GM23248 (cell line): ENCODE results near the gene NCOA6. TPM values are rescaled to one million over a fixed set of nuclear protein-coding genes. Genes with fewer than 3 reads are reported as not detected.
A peak's percentile ranks its signal among the peaks of the same experiment; 100 is the strongest.

Source experiments
- DNase-seq: peaks from one replicate; pipeline ENCODE4 v3.0.0-alpha.2; 2015
- H2AFZ ChIP-seq: fragments of 200-600 bp; sonication (generic); 2 replicates; pipeline ENCODE4 v1.6.1; 2016; ENCODE audit warnings: antibody characterized with exemption
- H3F3A ChIP-seq: fragments of 200-600 bp; sonication (generic); 2 replicates; pipeline ENCODE4 v1.6.1; 2016; ENCODE audit warnings: mild to moderate bottlenecking, antibody characterized with exemption, mixed run types; ENCODE audit not compliant: insufficient read depth
- H3K27ac ChIP-seq: fragments of 200-600 bp; sonication (generic); 2 replicates; pipeline ENCODE4 v1.5.1; 2016; ENCODE audit warnings: mild to moderate bottlenecking
- H3K27me3 ChIP-seq: fragments of 200-600 bp; sonication (generic); replicated peaks from 2 replicates; pipeline ENCODE4 v1.6.1; 2016; ENCODE audit warnings: mild to moderate bottlenecking; ENCODE audit not compliant: insufficient read depth
- H3K36me3 ChIP-seq: fragments of 200-600 bp; sonication (generic); 2 replicates; pipeline ENCODE4 v1.6.1; 2016; ENCODE audit warnings: low read depth, mild to moderate bottlenecking
- H3K4me1 ChIP-seq: fragments of 200-600 bp; sonication (generic); 2 replicates; pipeline ENCODE4 v1.6.1; 2016; ENCODE audit warnings: mild to moderate bottlenecking; ENCODE audit not compliant: insufficient read depth
- H3K4me2 ChIP-seq: fragments of 200-600 bp; sonication (generic); one replicate; pipeline ENCODE4 v1.6.1; 2016; ENCODE audit warnings: mild to moderate bottlenecking; ENCODE audit not compliant: unreplicated experiment
- H3K4me3 ChIP-seq: fragments of 200-600 bp; sonication (generic); 2 replicates; pipeline ENCODE4 v1.5.1; 2016; ENCODE audit warnings: mild to moderate bottlenecking
- H3K79me2 ChIP-seq: fragments of 200-600 bp; sonication (generic); 2 replicates; pipeline ENCODE4 v1.6.1; 2016; ENCODE audit warnings: mild to moderate bottlenecking; ENCODE audit not compliant: insufficient read depth
- H3K9ac ChIP-seq: fragments of 200-600 bp; sonication (generic); 2 replicates; pipeline ENCODE4 v1.6.1; 2016; ENCODE audit warnings: mild to moderate bottlenecking
- H3K9me2 ChIP-seq: fragments of 200-600 bp; sonication (generic); 2 replicates; pipeline ENCODE4 v1.6.1; 2016; ENCODE audit warnings: mixed run types, mild to moderate bottlenecking, moderate library complexity; ENCODE audit not compliant: insufficient read depth
- H3K9me3 ChIP-seq: fragments of 200-600 bp; sonication (generic); one replicate; pipeline ENCODE4 v1.6.1; 2017; ENCODE audit warnings: low read depth
- H4K20me1 ChIP-seq: fragments of 200-600 bp; sonication (generic); 2 replicates; pipeline ENCODE4 v1.6.0; 2016; ENCODE audit not compliant: insufficient read depth
- EZH2 ChIP-seq: fragments of 200-600 bp; sonication (generic); IDR thresholded peaks from 2 replicates; pipeline ENCODE4 v1.6.1; 2018; ENCODE audit warnings: antibody characterized with exemption, mild to moderate bottlenecking; ENCODE audit not compliant: insufficient read depth, poor library complexity, severe bottlenecking
- EZH2phosphoT487 ChIP-seq: fragments of 200-600 bp; sonication (generic); IDR thresholded peaks from 2 replicates; pipeline ENCODE4 v1.6.1; 2018; ENCODE audit warnings: antibody characterized with exemption, moderate library complexity, mild to moderate bottlenecking, low read depth; ENCODE audit not compliant: insufficient read depth
- WGBS, 2 experiments: methylation state at CpG; one replicate each; pipeline ENCODE4 v1.1.6; 2015 to 2017; ENCODE audit warnings: low lambda C conversion rate in 2 of 2, low coverage in 1 of 2; ENCODE audit errors: missing lambda C conversion rate in 2 of 2; 5-methylcytosine and 5-hydroxymethylcytosine counted together
- in situ Hi-C: fragments of 300-500 bp; cut with MboI; formaldehyde crosslinking; loops from 2 replicates; pipeline ENCODE4 v1.15.0; 2020
- polyA plus RNA-seq: library from polyadenylated mRNA; unstranded; fragments of >200 nt; fragmentation: Nextera tagmentation; extraction: Ambion mirVana; gene quantifications from 2 replicates; pipeline ENCODE4 v1.2.1, GENCODE V29; 2016
- total RNA-seq: library from RNA; depleted of rRNA; stranded (reverse); fragments of >200 nt; shearing (Covaris generic); gene quantifications from 2 replicates; pipeline ENCODE4 v1.2.3, GENCODE V29; 2014

NCOA6 gene
- total and polyA plus RNA-seq, 2 experiments from 2014 or later = 6.6 to 12.6 TPM

- H3K4me3 ChIP-seq = peak overlapping the region; percentile 84
- H2AFZ ChIP-seq = peak overlapping the region; percentile 91
- in situ Hi-C loops = no loop called here
- no peaks in the 10 kb centered on the region for H3K27me3 ChIP-seq
- H3F3A ChIP-seq = peaks cover 9% of the 10 kb centered on the region
- H4K20me1 ChIP-seq = no peaks in the 10 kb centered on the region
- H3K4me1 ChIP-seq = peaks cover 13% of the 10 kb centered on the region
- no peaks in the 10 kb centered on the region for H3K9me3 ChIP-seq
- H3K4me2 ChIP-seq = peak overlapping the region; percentile 88
- peak; percentile 32 for DNase-seq
- no peaks in the 10 kb centered on the region for H3K9me2 ChIP-seq
- WGBS, 2 experiments = 7 to 10% methylated on average over 10 of the region's 10 CpGs
- H3K79me2 ChIP-seq = peaks cover 1% of the 10 kb centered on the region
- H3K27ac ChIP-seq = no peak overlapping the region
- TF ChIP-seq EZH2phosphoT487 (no peak), EZH2 (no peak)
- no peaks in the 10 kb centered on the region for H3K36me3 ChIP-seq
- H3K9ac ChIP-seq = peak overlapping the region; percentile 67
Measured at GRCh38 chr20:34871966-34872621, 46.6 kb upstream of the NCOA6 start.

GRCh38 chr20:34871320-34871926 lies 46.0 kb upstream of the NCOA6 start:
- H3K4me1 ChIP-seq = peaks cover 13% of the 10 kb centered on the region
- H3K9ac ChIP-seq = no peak overlapping the region; the same call in 1 of the 2 replicates
- H3K36me3 ChIP-seq = no peaks in the 10 kb centered on the region
- peaks cover 9% of the 10 kb centered on the region for H3F3A ChIP-seq
- in situ Hi-C loops = no loop called here
- H3K9me3 ChIP-seq = no peaks in the 10 kb centered on the region
- no peaks in the 10 kb centered on the region for H3K9me2 ChIP-seq
- H4K20me1 ChIP-seq = no peaks in the 10 kb centered on the region
- H3K27me3 ChIP-seq = no peaks in the 10 kb centered on the region
- peak; percentile 17 for DNase-seq
- peak overlapping the region; percentile 88 for H3K4me2 ChIP-seq
- H3K4me3 ChIP-seq = peak overlapping the region; percentile 84
- no peak overlapping the region for H2AFZ ChIP-seq
- no peak overlapping the region for H3K27ac ChIP-seq
- H3K79me2 ChIP-seq = no peaks in the 10 kb centered on the region
- WGBS, 2 experiments = 91 to 94% methylated on average over 7 of the region's 7 CpGs
- TF ChIP-seq EZH2phosphoT487 = no peak
- TF ChIP-seq EZH2 = no peak

DNA sequence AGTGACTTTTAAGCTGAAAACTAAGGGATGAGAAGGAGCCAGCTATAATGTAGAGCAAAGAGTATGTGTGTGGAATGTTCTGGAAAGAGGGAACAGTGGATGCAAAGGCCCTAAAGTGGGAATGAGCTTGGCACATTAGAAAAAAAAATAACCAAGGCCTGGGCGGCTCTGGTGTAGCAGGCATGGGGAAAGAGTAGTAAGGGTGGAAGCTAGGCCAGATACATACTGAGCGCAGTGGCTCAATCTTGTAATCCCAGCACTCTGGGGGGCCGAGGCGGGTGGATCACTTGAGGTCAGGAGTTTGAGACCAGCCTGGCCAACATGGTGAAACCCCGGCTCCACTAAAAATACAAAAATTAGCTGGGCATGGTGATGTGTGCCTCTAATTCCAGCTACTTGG lies 38.8 kb upstream of the NCOA6 start:
- WGBS, 2 experiments = 98 to 99% methylated on average over 5 of the region's 5 CpGs
- Histone ChIP-seq H3K4me1 (peaks cover 7% of the 10 kb centered on the region; the same call in 1 of the 2 replicates), H2AFZ (no peak overlapping the region), H3K36me3 (no peaks in the 10 kb centered on the region), H3K9me2 (no peaks in the 10 kb centered on the region), H3K9ac (no peak overlapping the region), H3K9me3 (no peaks in the 10 kb centered on the region), H3K27me3 (no peaks in the 10 kb centered on the region), H3K4me3 (no peak overlapping the region), H3K79me2 (no peaks in the 10 kb centered on the region), H3K4me2 (no peak overlapping the region), H3K27ac (no peak overlapping the region), H4K20me1 (no peaks in the 10 kb centered on the region), H3F3A (no peaks in the 10 kb centered on the region)
- no peak for DNase-seq
- TF ChIP-seq EZH2 (no peak), EZH2phosphoT487 (no peak)
- in situ Hi-C loops = no loop called here

- peaks cover 7% of the 10 kb centered on the region; the same call in 1 of the 2 replicates for H3K4me1 ChIP-seq
- no peaks in the 10 kb centered on the region for H3K36me3 ChIP-seq
- no peak overlapping the region for H3K4me3 ChIP-seq
- no peaks in the 10 kb centered on the region for H3K9me3 ChIP-seq
- H3K9ac ChIP-seq = no peak overlapping the region
- no peak overlapping the region for H2AFZ ChIP-seq
- no peak for DNase-seq
- no peaks in the 10 kb centered on the region for H4K20me1 ChIP-seq
- in situ Hi-C loops = no loop called here
- H3K9me2 ChIP-seq = no peaks in the 10 kb centered on the region
- H3K27ac ChIP-seq = no peak overlapping the region
- H3K4me2 ChIP-seq = no peak overlapping the region
- no peaks in the 10 kb centered on the region for H3K27me3 ChIP-seq
- H3K79me2 ChIP-seq = no peaks in the 10 kb centered on the region
- TF ChIP-seq EZH2 = no peak
- no peak for TF ChIP-seq EZH2phosphoT487
- no peaks in the 10 kb centered on the region for H3F3A ChIP-seq
- 84 to 88% methylated on average over 20 to 32 of the region's 32 CpGs for WGBS, 2 experiments
Measured at GRCh38 chr20:34863421-34863965, 38.0 kb upstream of the NCOA6 start.
